Adrenal gland (tissue), 12 donors: ENCODE data around the gene SYNM. TPM values are rescaled to one million over a fixed set of nuclear protein-coding genes. Genes with fewer than 3 reads are reported as not detected.

ENCODE experiments used
- DNase-seq, 7 donors: peaks; one replicate each; pipeline ENCODE4 v3.0.0-alpha.2; 2019 to 2020
- H3K27ac ChIP-seq, 5 donors: fragments of 200-600 bp; sonication (generic) in 4 of 5; 1 replicate in 3 of 5; 2 replicates in 2 of 5; pipeline versions ENCODE4 v1.5.1 to v1.8.0; 2016 to 2020; ENCODE audit warnings: mild to moderate bottlenecking in 1 of 5
- H3K27me3 ChIP-seq: fragments of 200-600 bp; 2 replicates; pipeline ENCODE4 v1.8.0; 2021
- H3K36me3 ChIP-seq, 2 donors: fragments of 200-600 bp; replicated peaks in 1 of 2; 1 replicate in 1 of 2; 2 replicates in 1 of 2; pipeline versions ENCODE4 v1.5.1 to v1.8.0; 2018 to 2022
- H3K4me1 ChIP-seq, 2 donors: fragments of 200-600 bp; replicated peaks in 1 of 2; 1 replicate in 1 of 2; 2 replicates in 1 of 2; pipeline versions ENCODE4 v1.5.1 to v1.8.0; 2018 to 2021
- H3K4me3 ChIP-seq, 4 donors: fragments of 200-600 bp; sonication (generic) in 3 of 4; one replicate each; pipeline ENCODE4 v1.5.1; 2016 to 2018
- H3K9me3 ChIP-seq, 3 donors: fragments of 200-600 bp; sonication (generic) in 1 of 3; replicated peaks in 1 of 3; 1 replicate in 2 of 3; 2 replicates in 1 of 3; pipeline versions ENCODE4 v1.5.1 to v1.8.0; 2016 to 2021
- POLR2A ChIP-seq, 2 donors: fragments of 450-650 bp; IDR thresholded peaks; one replicate each; pipeline ENCODE4 v1.6.1; 2017; ENCODE audit warnings: antibody characterized with exemption in 2 of 2, mild to moderate bottlenecking in 2 of 2, moderate library complexity in 1 of 2
- WGBS, 4 donors: extraction: QIAGEN DNeasy Blood & Tissue Kit in 2 of 4; methylation state at CpG; one replicate each; pipeline versions ENCODE4 v1.1.5 to v1.1.7; 2013 to 2017; 5-methylcytosine and 5-hydroxymethylcytosine counted together
- intact Hi-C, 2 donors: fragments of 100-400 bp; cut with DNase I; formaldehyde crosslinking; loops; one replicate each; pipeline versions ENCODE4 v1.14.1 to v1.15.0; 2022 to 2023
- polyA plus RNA-seq, 3 donors: library from polyadenylated mRNA; stranded (reverse); fragments of 200-250 nt in 2 of 3; fragments of 350-450 nt in 1 of 3; fragmentation: Illumina TruSeq in 1 of 3; extraction: RNeasy Lipid Tissue Mini Kit (QIAGEN cat#74804) in 1 of 3; gene quantifications; one replicate each; pipeline ENCODE4 v1.2.3, GENCODE V29; 2013 to 2014
- total RNA-seq, 9 donors: library from RNA; depleted of rRNA in 4 of 9; stranded (reverse); fragments of >200 nt in 4 of 9; fragments of 120-200 nt in 1 of 9; fragmentation: NEBNext Ultra II Directional in 1 of 9; extraction: Animal tissue kit (Norgen Biotek cat#: 25700) in 1 of 9; gene quantifications; one replicate each; pipeline versions ENCODE4 v1.1.0 to v1.2.4, GENCODE V29; 2013 to 2023
- TF ChIP-seq, protein P1 (sequence below), 6 experiments: fragments of 450-650 bp in 4 of 6; fragments of 200-600 bp in 2 of 6; sonication (generic) in 1 of 6; IDR thresholded peaks; 1 replicate in 5 of 6; 2 replicates in 1 of 6; pipeline versions ENCODE4 v1.5.1 to v1.8.0; 2016 to 2021; ENCODE audit warnings: antibody characterized with exemption in 6 of 6, mild to moderate bottlenecking in 2 of 6, moderate library complexity in 1 of 6
- donor health status: healthy with polysubstance abuse.
- donor health status: Bipolar disorder and iron deficiency.
- donor health status: DM: yes; HTN: yes; CAD: no.
- donor health status: DM: no; HTN: no; CAD: no.
- donor health status: DM: no; HTN: no; CAD: no.
- donor health status: DM: yes; HTN: yes; CAD: no.

Gene SYNM
- total and polyA plus RNA-seq, 12 donors, result 9.3 to 44.6 (median 33.2) TPM

DNA sequence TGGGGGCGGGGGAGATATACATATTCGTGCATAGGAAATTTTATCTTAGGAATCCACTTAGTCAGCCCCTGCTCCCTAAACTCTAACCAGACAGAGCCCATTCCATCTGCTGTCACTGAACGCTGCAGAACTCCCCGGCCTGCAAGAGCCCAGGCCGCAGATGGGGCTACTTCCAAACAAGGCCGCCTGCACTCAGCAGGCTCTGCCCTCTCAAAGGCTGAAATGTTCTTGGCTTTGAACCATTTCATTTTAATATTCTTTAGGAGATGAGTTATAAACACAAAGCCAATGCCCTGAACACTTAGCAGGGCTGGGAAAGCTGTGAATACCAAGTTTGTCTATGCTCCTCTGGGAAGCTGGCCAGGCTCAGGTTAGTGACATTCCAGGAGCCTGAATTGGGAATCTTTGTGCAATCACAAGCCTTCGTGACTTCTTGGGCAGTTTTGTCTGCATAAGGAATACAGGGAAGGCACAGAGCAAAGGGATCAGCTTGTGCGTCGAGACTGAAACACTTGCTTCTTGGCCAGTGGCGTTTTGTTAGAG is 65.0 kb downstream of the SYNM start:
- Histone ChIP-seq H3K4me1 (peaks cover 5 to 34% of the 10 kb centered on the region in 2 donors), H3K9me3 (no peaks in the 10 kb centered on the region), H3K36me3 (peaks cover 0 to 11% of the 10 kb centered on the region in 2 donors), H3K27me3 (no peaks in the 10 kb centered on the region), H3K27ac (peak overlapping the region in 2 of 5 donors; percentile 73 to 77), H3K4me3 (no peak overlapping the region)
- no peak for TF ChIP-seq POLR2A (IDR thresholded peaks at IDR 0.05)
- TF ChIP-seq, protein P1, sequence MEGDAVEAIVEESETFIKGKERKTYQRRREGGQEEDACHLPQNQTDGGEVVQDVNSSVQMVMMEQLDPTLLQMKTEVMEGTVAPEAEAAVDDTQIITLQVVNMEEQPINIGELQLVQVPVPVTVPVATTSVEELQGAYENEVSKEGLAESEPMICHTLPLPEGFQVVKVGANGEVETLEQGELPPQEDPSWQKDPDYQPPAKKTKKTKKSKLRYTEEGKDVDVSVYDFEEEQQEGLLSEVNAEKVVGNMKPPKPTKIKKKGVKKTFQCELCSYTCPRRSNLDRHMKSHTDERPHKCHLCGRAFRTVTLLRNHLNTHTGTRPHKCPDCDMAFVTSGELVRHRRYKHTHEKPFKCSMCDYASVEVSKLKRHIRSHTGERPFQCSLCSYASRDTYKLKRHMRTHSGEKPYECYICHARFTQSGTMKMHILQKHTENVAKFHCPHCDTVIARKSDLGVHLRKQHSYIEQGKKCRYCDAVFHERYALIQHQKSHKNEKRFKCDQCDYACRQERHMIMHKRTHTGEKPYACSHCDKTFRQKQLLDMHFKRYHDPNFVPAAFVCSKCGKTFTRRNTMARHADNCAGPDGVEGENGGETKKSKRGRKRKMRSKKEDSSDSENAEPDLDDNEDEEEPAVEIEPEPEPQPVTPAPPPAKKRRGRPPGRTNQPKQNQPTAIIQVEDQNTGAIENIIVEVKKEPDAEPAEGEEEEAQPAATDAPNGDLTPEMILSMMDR (IDR thresholded peaks at IDR 0.05), result no peak
- intact Hi-C loops, result no loop called here
- WGBS, 4 donors, result 65 to 79% (median 72%) methylated on average over 10 of the region's 10 CpGs
- DNase-seq, result peak in 2 of 7 donors; percentile 33 to 63

DNA sequence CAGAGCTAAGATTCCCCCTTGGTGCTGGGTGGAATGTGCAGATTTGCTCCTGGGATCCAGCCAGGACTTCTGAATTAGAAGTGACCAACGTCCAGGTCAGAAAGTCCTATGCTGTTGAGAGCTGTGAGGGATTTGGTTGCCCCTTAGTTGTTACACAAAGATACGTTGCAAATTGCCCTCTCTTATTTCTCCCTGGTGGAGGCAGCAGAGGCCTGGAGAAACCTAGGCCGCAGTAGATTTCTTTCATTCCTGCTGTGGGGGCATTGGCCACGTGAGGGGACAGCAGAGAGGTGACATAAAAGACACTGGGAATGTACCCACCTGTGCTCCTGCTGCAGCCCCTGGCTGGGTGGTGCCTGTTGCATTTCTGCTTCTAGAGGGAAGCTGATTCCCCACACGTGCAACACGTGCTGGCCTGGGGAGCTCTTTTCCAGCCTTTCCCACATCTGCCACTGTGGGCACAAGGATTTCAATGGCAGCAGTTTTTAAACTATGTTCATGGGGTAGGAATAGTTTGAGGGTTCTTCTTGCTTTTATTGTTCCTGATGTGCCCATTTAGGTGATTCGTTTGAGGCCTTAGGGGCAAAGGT is 65.7 kb downstream of the SYNM start:
- WGBS, 4 donors, result 82 to 86% (median 84%) methylated on average over 5 to 7 of the region's 7 CpGs
- TF ChIP-seq POLR2A (IDR thresholded peaks at IDR 0.05), result no peak
- TF ChIP-seq, protein P1 (IDR thresholded peaks at IDR 0.05), result no peak
- H3K4me3 ChIP-seq, result no peak overlapping the region
- no peak for DNase-seq
- intact Hi-C loops, result no loop called here
- peaks cover 12 to 41% of the 10 kb centered on the region in 2 donors for H3K4me1 ChIP-seq
- no peaks in the 10 kb centered on the region for H3K27me3 ChIP-seq
- no peaks in the 10 kb centered on the region for H3K9me3 ChIP-seq
- peak overlapping the region in 1 of 5 donors; percentile 77 for H3K27ac ChIP-seq
- H3K36me3 ChIP-seq, result peaks cover 0 to 11% of the 10 kb centered on the region in 2 donors

DNA sequence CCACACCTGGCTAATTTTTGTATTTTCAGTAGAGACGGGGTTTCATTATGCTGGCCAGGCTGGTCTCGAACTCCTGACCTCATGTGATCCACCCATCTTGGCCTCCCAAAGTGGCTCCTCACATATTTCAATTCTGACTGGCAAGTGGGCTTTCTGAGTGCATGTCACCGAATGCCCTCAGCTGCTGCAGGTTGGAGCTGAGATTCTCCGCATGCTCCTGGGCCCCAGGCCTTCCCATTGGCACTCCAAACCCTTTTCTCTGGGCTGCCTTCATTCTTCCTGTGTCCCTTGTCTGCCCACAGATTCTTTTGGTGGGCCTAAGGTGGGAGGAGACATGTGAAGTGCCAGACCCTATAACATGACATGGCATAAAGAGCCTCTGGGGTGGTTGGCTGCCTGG is 67.3 kb downstream of the SYNM start:
- H3K27me3 ChIP-seq, result no peaks in the 10 kb centered on the region
- intact Hi-C loops, result no loop called here
- H3K4me1 ChIP-seq, result peaks cover 12 to 57% of the 10 kb centered on the region in 2 donors
- WGBS, 4 donors, result 94 to 100% (median 97%) methylated on average over 4 of the region's 4 CpGs
- no peaks in the 10 kb centered on the region for H3K9me3 ChIP-seq
- peaks cover 0 to 11% of the 10 kb centered on the region in 2 donors for H3K36me3 ChIP-seq
- DNase-seq, result peak in 1 of 7 donors; percentile 5
- H3K27ac ChIP-seq, result no peak overlapping the region
- H3K4me3 ChIP-seq, result no peak overlapping the region
- TF ChIP-seq, protein P1 (IDR thresholded peaks at IDR 0.05), result no peak
- TF ChIP-seq POLR2A (IDR thresholded peaks at IDR 0.05), result no peak

DNA sequence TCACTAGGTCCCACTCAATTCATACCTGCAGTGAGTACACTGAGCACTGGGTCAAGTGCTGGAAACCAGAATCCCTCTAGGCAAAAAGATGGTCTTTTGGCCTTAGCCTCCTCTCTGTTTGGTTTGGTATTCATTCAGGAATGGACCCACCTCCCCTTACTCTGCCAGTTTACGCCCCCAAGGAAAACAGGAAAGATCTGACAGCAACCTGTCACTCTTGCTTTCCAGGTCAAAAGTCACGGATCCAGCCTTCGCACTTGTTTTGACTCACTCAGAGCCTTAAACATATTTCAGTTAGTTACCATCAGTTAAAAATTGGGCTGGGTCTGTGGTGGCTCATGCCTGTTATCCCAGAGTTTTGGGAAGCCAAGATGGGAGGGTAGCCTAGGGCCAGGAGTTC is 68.1 kb downstream of the SYNM start:
- intact Hi-C loops, result no loop called here
- DNase-seq, result no peak
- WGBS, 4 donors, result 91 to 98% (median 96%) methylated on average over 3 of the region's 3 CpGs
- Histone ChIP-seq H3K27ac (no peak overlapping the region), H3K27me3 (no peaks in the 10 kb centered on the region), H3K9me3 (no peaks in the 10 kb centered on the region), H3K36me3 (peaks cover 0 to 11% of the 10 kb centered on the region in 2 donors), H3K4me3 (no peak overlapping the region), H3K4me1 (peaks cover 12 to 60% of the 10 kb centered on the region in 2 donors)
- TF ChIP-seq POLR2A (IDR thresholded peaks at IDR 0.05), result no peak
- TF ChIP-seq, protein P1 (IDR thresholded peaks at IDR 0.05), result no peak
